ENCODE measurements around the gene NLRX1. TPM values are rescaled to one million over a fixed set of nuclear protein-coding genes. Genes with fewer than 3 reads are reported as not detected.

Gene NLRX1
- polyA plus RNA-seq, 1 of the 3 experiments (the other 2 are of a cell fraction), result 13.7 TPM

DNA sequence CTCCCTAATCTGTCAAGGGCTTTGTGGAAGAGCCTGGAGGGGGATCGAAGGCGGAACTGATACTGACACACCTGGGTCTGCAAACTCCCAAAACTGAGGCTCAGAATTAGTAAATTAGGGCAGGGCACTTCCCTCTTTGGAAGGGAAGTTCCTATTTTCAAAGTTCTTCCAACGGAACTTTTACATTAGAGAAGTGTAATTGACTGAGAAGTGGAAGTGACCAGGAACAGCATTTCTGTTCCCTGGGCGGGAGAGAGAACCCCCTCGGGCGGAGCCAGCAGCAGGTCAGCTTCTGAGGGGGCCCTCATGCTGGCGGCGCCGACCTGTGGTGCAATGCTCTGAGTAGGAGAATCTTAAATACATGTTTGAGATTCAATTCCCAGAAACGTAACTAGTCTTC lies 36.6 kb downstream of the NLRX1 start:
- Histone ChIP-seq H3K4me3 (ENCODE audit: low read depth in 2 of 2, low read length in 1 of 2) (peak overlapping the region; percentile 78 to 99; a peak in 2 of 4 replicates), H4K20me1 (ENCODE audit: insufficient read depth) (peaks cover 31% of the 10 kb centered on the region), H3K27me3 (ENCODE audit: insufficient read depth) (no peaks in the 10 kb centered on the region), H2AFZ (ENCODE audit: low read depth) (peak overlapping the region; percentile 97), H3K9ac (no peak overlapping the region), H3K4me1 (ENCODE audit: control insufficient read depth in 1 of 2, insufficient read depth in 2 of 2, low read depth in 1 of 2, low read length in 1 of 2) (peaks cover 5 to 7% of the 10 kb centered on the region in 2 experiments; a peak in 3 of 4 replicates), H3K27ac (ENCODE audit: low read depth in 2 of 2, low read length in 1 of 2) (no peak overlapping the region), H3K36me3 (replicated peaks in 1 of 2; ENCODE audit: control insufficient read depth in 1 of 2, insufficient read depth in 2 of 2, low read length in 1 of 2) (peaks cover 0 to 5% of the 10 kb centered on the region in 2 experiments), H3F3A (replicated peaks; ENCODE audit: insufficient read depth) (peaks cover 2% of the 10 kb centered on the region), H3K79me2 (ENCODE audit: insufficient read depth) (peaks cover 39% of the 10 kb centered on the region), H3K9me2 (no peaks in the 10 kb centered on the region), H3K9me3 (no peaks in the 10 kb centered on the region), H3K4me2 (peak overlapping the region; percentile 70)
- ChIA-PET CTCF (interaction anchor here (0.6 to 4.4 kb wide), 31 partner anchors 9 to 270 kb away, joined by 3 to 33 read pairs (median 6); partner anchors contain the start of genes DPAGT1 and MCAM), POLR2A (no interaction called here)
- no peak for DNase-seq
- TF ChIP-seq NRF1 (IDR thresholded peaks at IDR 0.05; ENCODE audit: low read depth, low read length) (no peak), YY1 (IDR thresholded peaks at IDR 0.05; ENCODE audit: low read depth) (no peak), MXI1 (IDR thresholded peaks at IDR 0.05; ENCODE audit: low read depth, low read length) (no peak), TEAD4 (IDR thresholded peaks at IDR 0.05; ENCODE audit: borderline replicate concordance, insufficient read depth) (no peak), EP300 (IDR thresholded peaks at IDR 0.05; ENCODE audit: borderline replicate concordance in 1 of 2, low read depth in 1 of 2, low read length in 1 of 2) (no peak), TCF12 (IDR thresholded peaks at IDR 0.05) (no peak), EZH2phosphoT487 (IDR thresholded peaks at IDR 0.05; ENCODE audit: borderline replicate concordance, low read depth) (no peak), ELF1 (IDR thresholded peaks at IDR 0.05) (no peak), GABPA (IDR thresholded peaks at IDR 0.05; ENCODE audit: low read depth) (no peak), RXRA (IDR thresholded peaks at IDR 0.05; ENCODE audit: borderline replicate concordance, low read depth) (no peak)
- TF ChIP-seq, protein P1, sequence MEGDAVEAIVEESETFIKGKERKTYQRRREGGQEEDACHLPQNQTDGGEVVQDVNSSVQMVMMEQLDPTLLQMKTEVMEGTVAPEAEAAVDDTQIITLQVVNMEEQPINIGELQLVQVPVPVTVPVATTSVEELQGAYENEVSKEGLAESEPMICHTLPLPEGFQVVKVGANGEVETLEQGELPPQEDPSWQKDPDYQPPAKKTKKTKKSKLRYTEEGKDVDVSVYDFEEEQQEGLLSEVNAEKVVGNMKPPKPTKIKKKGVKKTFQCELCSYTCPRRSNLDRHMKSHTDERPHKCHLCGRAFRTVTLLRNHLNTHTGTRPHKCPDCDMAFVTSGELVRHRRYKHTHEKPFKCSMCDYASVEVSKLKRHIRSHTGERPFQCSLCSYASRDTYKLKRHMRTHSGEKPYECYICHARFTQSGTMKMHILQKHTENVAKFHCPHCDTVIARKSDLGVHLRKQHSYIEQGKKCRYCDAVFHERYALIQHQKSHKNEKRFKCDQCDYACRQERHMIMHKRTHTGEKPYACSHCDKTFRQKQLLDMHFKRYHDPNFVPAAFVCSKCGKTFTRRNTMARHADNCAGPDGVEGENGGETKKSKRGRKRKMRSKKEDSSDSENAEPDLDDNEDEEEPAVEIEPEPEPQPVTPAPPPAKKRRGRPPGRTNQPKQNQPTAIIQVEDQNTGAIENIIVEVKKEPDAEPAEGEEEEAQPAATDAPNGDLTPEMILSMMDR (IDR thresholded peaks at IDR 0.05), result no peak
- TF ChIP-seq, protein P2, sequence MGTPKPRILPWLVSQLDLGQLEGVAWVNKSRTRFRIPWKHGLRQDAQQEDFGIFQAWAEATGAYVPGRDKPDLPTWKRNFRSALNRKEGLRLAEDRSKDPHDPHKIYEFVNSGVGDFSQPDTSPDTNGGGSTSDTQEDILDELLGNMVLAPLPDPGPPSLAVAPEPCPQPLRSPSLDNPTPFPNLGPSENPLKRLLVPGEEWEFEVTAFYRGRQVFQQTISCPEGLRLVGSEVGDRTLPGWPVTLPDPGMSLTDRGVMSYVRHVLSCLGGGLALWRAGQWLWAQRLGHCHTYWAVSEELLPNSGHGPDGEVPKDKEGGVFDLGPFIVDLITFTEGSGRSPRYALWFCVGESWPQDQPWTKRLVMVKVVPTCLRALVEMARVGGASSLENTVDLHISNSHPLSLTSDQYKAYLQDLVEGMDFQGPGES (IDR thresholded peaks at IDR 0.05; ENCODE audit: low read depth, low read length), result no peak
- TF ChIP-seq, protein P3, sequence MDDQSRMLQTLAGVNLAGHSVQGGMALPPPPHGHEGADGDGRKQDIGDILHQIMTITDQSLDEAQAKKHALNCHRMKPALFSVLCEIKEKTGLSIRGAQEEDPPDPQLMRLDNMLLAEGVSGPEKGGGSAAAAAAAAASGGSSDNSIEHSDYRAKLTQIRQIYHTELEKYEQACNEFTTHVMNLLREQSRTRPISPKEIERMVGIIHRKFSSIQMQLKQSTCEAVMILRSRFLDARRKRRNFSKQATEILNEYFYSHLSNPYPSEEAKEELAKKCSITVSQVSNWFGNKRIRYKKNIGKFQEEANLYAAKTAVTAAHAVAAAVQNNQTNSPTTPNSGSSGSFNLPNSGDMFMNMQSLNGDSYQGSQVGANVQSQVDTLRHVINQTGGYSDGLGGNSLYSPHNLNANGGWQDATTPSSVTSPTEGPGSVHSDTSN (IDR thresholded peaks at IDR 0.05), result no peak
- TF ChIP-seq, protein P4, sequence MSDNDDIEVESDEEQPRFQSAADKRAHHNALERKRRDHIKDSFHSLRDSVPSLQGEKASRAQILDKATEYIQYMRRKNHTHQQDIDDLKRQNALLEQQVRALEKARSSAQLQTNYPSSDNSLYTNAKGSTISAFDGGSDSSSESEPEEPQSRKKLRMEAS (IDR thresholded peaks at IDR 0.05; ENCODE audit: low read depth), result no peak
- 91% methylated on average over 10 of the region's 10 CpGs for WGBS (ENCODE audit: low lambda C conversion rate)
